ENCODE measurements around the gene HSPH1.

- TF ChIP-seq CTCF (IDR thresholded peaks at IDR 0.05; ENCODE audit: low read depth, low read length) = no peak
- TF ChIP-seq EZH2phosphoT487 (IDR thresholded peaks at IDR 0.05; ENCODE audit: low read depth) = no peak
Measured at GRCh38 chr13:31195616-31196015, 33.9 kb upstream of the HSPH1 start.

Measured in OCI-LY3 (cell line).